HG03103 (cell line): ENCODE measurements around the gene SRP68.

ENCODE experiments used
- ATAC-seq: cut with Tn5 transposase; IDR thresholded peaks from one replicate; pipeline ENCODE4 v1.9.1; 2021; ENCODE audit warnings: low read depth; ENCODE audit not compliant: unreplicated experiment

The SRP68 gene

DNA sequence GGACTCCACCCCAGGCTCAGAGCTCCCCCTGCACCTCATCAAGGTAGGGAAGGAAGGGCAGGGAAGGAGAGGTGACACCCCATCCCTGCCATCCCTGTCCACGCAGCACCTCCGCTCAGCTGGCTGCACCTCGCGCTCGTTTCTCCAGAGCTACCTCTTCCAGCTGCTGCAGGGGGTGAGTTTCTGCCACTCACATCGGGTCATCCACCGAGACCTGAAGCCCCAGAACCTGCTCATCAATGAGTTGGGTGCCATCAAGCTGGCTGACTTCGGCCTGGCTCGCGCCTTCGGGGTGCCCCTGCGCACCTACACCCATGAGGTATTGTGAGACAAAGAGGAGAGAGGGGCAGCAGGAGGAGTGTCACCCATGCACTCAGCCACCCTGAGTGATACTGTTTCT lies 70.2 kb downstream of the SRP68 start:
- no peak for ATAC-seq

DNA sequence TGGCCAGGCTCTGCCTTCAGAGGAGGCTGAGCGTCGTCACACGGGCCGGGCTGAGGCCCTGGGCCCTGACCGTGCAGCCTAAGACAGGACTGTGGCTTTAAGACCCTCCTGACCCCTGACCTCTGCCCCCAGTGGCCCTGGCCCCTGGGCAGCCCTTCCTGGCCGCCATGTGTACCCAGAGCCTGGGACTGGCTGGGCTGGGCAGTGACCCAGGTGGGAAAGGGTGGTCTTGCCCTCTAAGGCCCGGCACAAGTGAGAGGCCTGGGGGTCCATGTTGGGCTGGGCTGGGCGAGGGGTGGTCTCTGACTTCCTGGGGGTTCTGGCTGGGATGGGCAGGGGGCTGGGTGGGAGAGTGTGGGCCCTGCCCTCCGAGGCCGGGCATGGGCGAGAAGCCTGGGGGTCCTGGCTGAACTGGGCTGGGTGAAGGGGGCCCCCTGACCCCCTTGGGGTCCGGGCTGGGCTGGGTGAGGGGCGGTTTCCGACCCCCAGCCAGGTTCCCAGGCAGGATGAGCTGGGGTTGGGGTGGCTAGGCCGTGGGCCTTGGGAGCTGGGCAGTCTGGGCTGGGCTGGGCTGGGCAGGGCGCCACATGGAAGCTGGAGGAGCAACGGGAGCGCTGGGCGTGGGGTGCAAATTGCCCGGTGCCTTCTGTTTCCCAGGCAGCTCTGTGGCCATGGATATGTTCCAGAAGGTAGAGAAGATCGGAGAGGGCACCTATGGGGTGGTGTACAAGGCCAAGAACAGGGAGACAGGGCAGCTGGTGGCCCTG lies 71.4 kb downstream of the SRP68 start, which contains the start of gene CDK3:
Gene CDK3 (plus strand): TSS at position 101 of the 767 bp plus-strand sequence. CDS start 571 bp downstream, at position 672.
- ATAC-seq, result no peak

- no peak for ATAC-seq
These were observed 72.1 kb downstream of the SRP68 start for GRCh38 chr17:76000016-76000754.

GRCh38 chr17:75998327-75998795 lies 74.0 kb downstream of the SRP68 start:
- ATAC-seq, result no peak

GRCh38 chr17:75996665-75997590 lies 75.4 kb downstream of the SRP68 start:
- no peak for ATAC-seq

DNA sequence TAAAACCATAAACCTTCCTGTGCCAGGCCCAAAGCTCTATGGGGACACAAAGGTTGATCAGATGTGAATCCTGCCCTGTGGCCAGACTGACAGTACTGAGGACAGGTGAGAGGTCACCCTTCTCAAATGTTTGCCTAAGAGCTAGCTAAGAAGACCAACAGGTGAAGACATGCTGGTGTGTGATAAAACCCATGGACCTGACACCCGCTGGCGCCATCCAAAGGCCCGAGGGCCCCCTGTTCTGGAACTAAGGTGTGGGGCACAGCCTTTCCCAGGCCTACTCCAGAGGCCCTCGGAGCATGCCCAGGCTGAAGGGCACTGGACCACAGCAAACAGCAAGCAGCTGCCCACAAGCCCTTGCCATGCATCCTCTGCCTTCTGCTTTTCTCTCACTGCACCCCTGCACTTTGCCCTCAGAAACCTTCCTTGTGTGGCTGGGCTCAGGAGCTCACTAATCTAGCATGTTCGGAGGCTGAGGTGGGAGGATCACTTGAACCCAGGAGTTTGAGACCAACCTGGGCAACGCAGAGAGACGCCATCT lies 76.9 kb downstream of the SRP68 start:
- no peak for ATAC-seq

GRCh38 chr17:75994802-75995370 lies 77.4 kb downstream of the SRP68 start:
- ATAC-seq, result no peak

GRCh38 chr17:75991396-75991795 lies 80.9 kb downstream of the SRP68 start:
- ATAC-seq, result no peak
